Spleen (tissue), 7 donors: ENCODE measurements around the gene NT5DC2.

Experiments
- CTCF ChIP-seq, 11 experiments: fragments of 200-600 bp in 7 of 11; fragments of 450-650 bp in 4 of 11; sonication (generic) in 4 of 11; IDR thresholded peaks in 8 of 11; conservative IDR thresholded peaks in 3 of 11; 1 replicate in 7 of 11; 2 replicates in 4 of 11; pipeline versions ENCODE4 v1.4.0 to v1.8.0; 2016 to 2021; ENCODE audit warnings: antibody characterized with exemption in 11 of 11, inconsistent platforms in 4 of 11, mild to moderate bottlenecking in 1 of 11
- POLR2A ChIP-seq, 3 donors: fragments of 450-650 bp; IDR thresholded peaks; one replicate each; pipeline ENCODE4 v1.5.1; 2017; ENCODE audit warnings: antibody characterized with exemption in 3 of 3, mild to moderate bottlenecking in 1 of 3
- donor health status: DM: no; HTN: no; CAD: no; lungs with moderate emphysema.
- donor health status: DM: no; HTN: no; CAD: no.
- donor health status: DM: no; HTN: no; CAD: no.

GRCh38 chr3:52527039-52527731, 6.5 kb downstream of the NT5DC2 start:
- no peak for TF ChIP-seq POLR2A (IDR thresholded peaks at IDR 0.05)
- no peak for TF ChIP-seq CTCF (IDR thresholded peaks at IDR 0.05 in 8 of 11, conservative IDR thresholded peaks at IDR 0.05 in 3 of 11)
